ENCODE results near the gene ZNF407.

- TF ChIP-seq CTCF (IDR thresholded peaks at IDR 0.05 in 8 of 11, conservative IDR thresholded peaks at IDR 0.05 in 3 of 11) (no peak), POLR2AphosphoS5 (IDR thresholded peaks at IDR 0.05) (no peak), POLR2A (IDR thresholded peaks at IDR 0.05) (no peak)
Measured at GRCh38 chr18:74793746-74794145, 196.1 kb downstream of the ZNF407 start.
